GM19328 (cell line): ENCODE results near the gene PTGR1.

Experiments
- ATAC-seq: cut with Tn5 transposase; IDR thresholded peaks from one replicate; pipeline ENCODE4 v1.9.1; 2021; ENCODE audit warnings: mild to moderate bottlenecking, moderate library complexity; ENCODE audit not compliant: unreplicated experiment

Gene PTGR1

DNA sequence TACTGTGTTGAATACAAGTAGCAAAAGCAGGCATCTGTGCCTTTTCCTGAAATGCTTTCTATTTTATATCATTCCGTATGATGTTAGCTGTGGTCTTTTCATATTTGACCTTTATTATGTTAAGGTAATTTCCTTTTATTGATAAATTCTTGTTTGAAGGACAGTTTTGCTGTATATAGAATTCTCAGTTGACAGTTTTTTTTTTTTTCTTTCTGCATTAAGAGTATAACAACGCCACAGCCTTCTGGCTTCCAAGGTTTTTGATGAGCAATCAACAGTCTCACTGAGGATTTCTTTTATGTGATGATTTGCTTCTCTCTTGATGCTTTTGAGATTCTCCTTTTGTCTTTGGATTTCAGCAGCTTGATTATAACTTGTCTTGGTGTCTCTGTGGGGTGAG lies 50.8 kb downstream of the PTGR1 start:
- no peak for ATAC-seq

GRCh38 chr9:111542497-111543254 lies 56.8 kb downstream of the PTGR1 start:
- ATAC-seq = no peak

- ATAC-seq = no peak
Observed at GRCh38 chr9:111533099-111533790, 66.2 kb downstream of the PTGR1 start.

DNA sequence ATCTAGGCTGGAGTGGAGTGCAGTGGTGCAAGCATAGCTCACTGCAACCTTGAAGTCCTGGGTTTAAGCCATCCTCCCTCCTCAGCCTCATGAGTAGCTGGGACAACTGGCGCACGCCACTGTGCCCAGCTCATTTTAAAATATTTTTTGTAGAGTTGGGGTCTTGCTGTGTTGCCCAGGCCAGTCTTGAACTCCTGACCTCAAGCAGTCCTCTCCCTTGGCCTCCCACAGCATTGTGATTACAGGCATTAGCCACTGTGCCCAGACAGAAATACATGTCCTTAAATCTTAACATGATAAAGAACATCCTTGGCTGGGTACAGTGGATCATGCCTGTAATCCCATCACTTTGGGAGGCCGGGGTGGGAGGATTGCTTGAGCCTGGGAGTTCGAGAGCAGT lies 67.7 kb downstream of the PTGR1 start:
- ATAC-seq = no peak

DNA sequence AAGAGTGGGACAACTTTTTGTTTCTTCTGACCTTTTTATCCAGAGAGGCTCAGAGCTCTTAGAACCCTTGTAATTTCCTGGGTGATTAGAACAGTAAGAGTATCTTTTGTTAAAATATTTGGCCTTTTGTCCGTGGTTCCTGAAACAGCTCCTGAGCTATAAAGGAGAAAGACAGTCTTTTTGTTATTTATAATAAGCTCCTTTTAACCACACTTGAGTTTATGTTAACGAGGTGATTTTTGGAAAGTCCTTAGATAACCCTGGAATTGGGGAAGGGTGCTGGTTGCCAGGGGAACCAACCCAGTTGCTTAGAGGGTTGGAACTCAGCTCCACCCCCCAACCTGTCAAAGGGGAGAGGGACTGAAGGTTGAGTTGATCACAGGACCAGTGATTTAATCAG lies 69.7 kb downstream of the PTGR1 start:
- no peak for ATAC-seq

- no peak for ATAC-seq
Observed at GRCh38 chr9:111527347-111527746, 72.1 kb downstream of the PTGR1 start.

- ATAC-seq = no peak
Observed at GRCh38 chr9:111525056-111525977, 74.1 kb downstream of the PTGR1 start, which contains the start of gene ZNF483. Gene ZNF483, plus strand, starts transcription at chr9:111525179. Its CDS starts 2,217 bp downstream, at chr9:111527396.

- no peak for ATAC-seq
Observed at GRCh38 chr9:111524731-111525055, 74.8 kb downstream of the PTGR1 start.

DNA sequence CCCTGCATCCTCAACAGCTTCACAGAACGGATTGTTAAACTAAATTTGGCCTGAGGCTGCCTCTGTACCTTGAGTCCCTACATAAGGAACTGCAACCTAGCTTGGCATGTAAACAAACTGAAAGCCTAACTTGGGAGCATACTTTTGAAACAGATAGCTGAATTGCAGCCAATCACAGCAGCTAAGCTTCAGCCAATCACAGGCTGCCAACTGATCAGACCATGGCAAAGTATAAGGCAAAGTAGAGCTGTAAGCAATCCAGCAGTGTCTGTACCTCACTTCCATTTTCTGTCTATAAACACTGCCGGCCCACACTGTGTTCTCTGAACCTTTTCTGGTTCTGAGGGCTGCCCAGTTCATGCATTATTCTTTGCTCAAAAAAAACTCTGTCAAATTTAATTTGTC lies 83.4 kb downstream of the PTGR1 start:
- ATAC-seq = no peak

DNA sequence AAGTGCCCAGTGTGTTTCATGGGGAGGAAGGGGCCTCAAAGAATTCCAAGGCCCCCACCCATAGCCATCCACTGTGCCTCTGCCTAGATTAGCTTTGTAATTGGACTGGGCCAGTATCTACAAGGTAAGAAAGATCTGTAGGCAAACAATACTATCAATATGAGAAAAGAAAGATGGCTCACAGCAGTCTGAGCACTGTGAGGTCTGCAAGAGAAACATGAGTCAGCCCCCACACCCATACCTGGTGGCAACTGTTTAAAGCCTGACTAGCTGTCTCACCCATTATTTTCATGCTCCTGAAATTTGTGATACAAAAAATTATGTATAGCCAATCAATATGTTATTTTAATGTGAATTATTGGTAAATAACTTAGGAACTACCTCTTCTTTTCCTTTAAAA lies 84.5 kb downstream of the PTGR1 start:
- no peak for ATAC-seq
